CD8-positive, alpha-beta memory T cell (primary cell): ENCODE measurements around the gene CDC73. TPM values are rescaled to one million over a fixed set of nuclear protein-coding genes. Genes with fewer than 3 reads are reported as not detected.

Experiments used
- CTCF ChIA-PET: fragments of 350-600 bp; sonication (Branson Sonifier 250); formaldehyde crosslinking; loops from one replicate; lab custom pipeline; 2021; ENCODE audit warnings: antibody characterized with exemption; lab: Charles Lee
- POLR2A ChIA-PET: fragments of 350-600 bp; sonication (Branson Sonifier 250); formaldehyde crosslinking; loops from one replicate; lab custom pipeline; 2021; ENCODE audit warnings: antibody characterized with exemption; lab: Charles Lee
- DNase-seq, 5 donors: peaks; one replicate each; pipeline versions ENCODE4 v3.0.0 to v3.0.0-alpha.2; 2020 to 2022; ENCODE audit warnings: mixed read lengths in 1 of 5
- H3K27ac ChIP-seq: one replicate; pipeline ENCODE4 v1.7.0; 2013; ENCODE audit warnings: low read depth, mild to moderate bottlenecking, low read length, moderate library complexity
- H3K27me3 ChIP-seq: 2 replicates; pipeline ENCODE4 v1.7.0; 2013; ENCODE audit warnings: low read length, mild to moderate bottlenecking; ENCODE audit not compliant: insufficient read depth, poor library complexity, severe bottlenecking
- H3K36me3 ChIP-seq: 2 replicates; pipeline ENCODE4 v1.7.0; 2013; ENCODE audit warnings: mild to moderate bottlenecking, low read length, moderate library complexity; ENCODE audit not compliant: insufficient read depth
- H3K4me1 ChIP-seq: 2 replicates; pipeline ENCODE4 v1.7.0; 2013; ENCODE audit warnings: mild to moderate bottlenecking, low read length, moderate library complexity; ENCODE audit not compliant: insufficient read depth
- H3K4me3 ChIP-seq: 2 replicates; pipeline ENCODE4 v1.7.0; 2013; ENCODE audit warnings: mild to moderate bottlenecking, low read length
- H3K9me3 ChIP-seq: 2 replicates; pipeline ENCODE4 v1.7.0; 2013; ENCODE audit warnings: mild to moderate bottlenecking, low read length
- H3K27ac Mint-ChIP-seq, 8 donors: one replicate each; pipeline ENCODE4 v1.8.0; 2020 to 2021; ENCODE audit warnings: mixed read lengths in 8 of 8, mild to moderate bottlenecking in 6 of 8, inconsistent platforms in 3 of 8, moderate library complexity in 3 of 8
- H3K27me3 Mint-ChIP-seq, 2 donors: one replicate each; pipeline ENCODE4 v1.8.0; 2020 to 2021; ENCODE audit warnings: mixed read lengths in 2 of 2, mild to moderate bottlenecking in 1 of 2, moderate library complexity in 1 of 2
- H3K36me3 Mint-ChIP-seq, 3 donors: one replicate each; pipeline ENCODE4 v1.8.0; 2020 to 2021; ENCODE audit warnings: mixed read lengths in 3 of 3, inconsistent platforms in 1 of 3, mild to moderate bottlenecking in 1 of 3
- H3K4me1 Mint-ChIP-seq, 3 donors: one replicate each; pipeline ENCODE4 v1.8.0; 2020 to 2021; ENCODE audit warnings: mixed read lengths in 3 of 3, inconsistent platforms in 1 of 3, mild to moderate bottlenecking in 1 of 3
- H3K4me3 Mint-ChIP-seq, 7 donors: one replicate each; pipeline ENCODE4 v1.8.0; 2020 to 2021; ENCODE audit warnings: mixed read lengths in 7 of 7, mild to moderate bottlenecking in 6 of 7, moderate library complexity in 4 of 7, inconsistent platforms in 2 of 7
- H3K9me3 Mint-ChIP-seq, 5 donors: one replicate each; pipeline ENCODE4 v1.8.0; 2020 to 2022; ENCODE audit warnings: mixed read lengths in 5 of 5, mild to moderate bottlenecking in 3 of 5, moderate library complexity in 2 of 5, inconsistent platforms in 1 of 5
- polyA plus RNA-seq: library from polyadenylated mRNA; unstranded; fragments of 300-500 nt; fragmentation: Illumina TruSeq; gene quantifications from one replicate; pipeline ENCODE4 v1.2.3, GENCODE V29; 2021
- total RNA-seq, 2 experiments: library from RNA; stranded (reverse); gene quantifications; one replicate each; pipeline ENCODE4 v1.2.3, GENCODE V29; 2021

CDC73 gene
- total and polyA plus RNA-seq, 3 experiments from 2014 or later, result 58.5 to 63.8 (median 59.8) TPM

GRCh38 chr1:193190096-193190744 is 68.4 kb downstream of the CDC73 start:
- no peak for DNase-seq
- Histone ChIP-seq H3K4me1 (peaks cover 21% of the 10 kb centered on the region), H3K27me3 (no peaks in the 10 kb centered on the region), H3K27ac (no peak overlapping the region), H3K4me3 (no peak overlapping the region), H3K36me3 (no peaks in the 10 kb centered on the region), H3K9me3 (no peaks in the 10 kb centered on the region)
- ChIA-PET POLR2A (no interaction called here), CTCF (interaction anchor here (1.0 to 1.4 kb wide), 2 partner anchors 14 to 672 kb away, joined by 3 read pairs; no protein-coding TSS in a partner anchor)
- Mint-ChIP-seq H3K27me3 (no peaks in the 10 kb centered on the region), H3K4me3 (peak overlapping the region in 2 of 7 donors; percentile 10 to 28), H3K4me1 (peaks cover 67 to 85% (median 84%) of the 10 kb centered on the region in 3 donors), H3K9me3 (peaks cover 0 to 4% (median 0%) of the 10 kb centered on the region in 5 donors), H3K36me3 (peaks cover 5 to 21% (median 13%) of the 10 kb centered on the region in 3 donors), H3K27ac (peak overlapping the region in 4 of 8 donors; percentile 9 to 86 (median 50))

DNA sequence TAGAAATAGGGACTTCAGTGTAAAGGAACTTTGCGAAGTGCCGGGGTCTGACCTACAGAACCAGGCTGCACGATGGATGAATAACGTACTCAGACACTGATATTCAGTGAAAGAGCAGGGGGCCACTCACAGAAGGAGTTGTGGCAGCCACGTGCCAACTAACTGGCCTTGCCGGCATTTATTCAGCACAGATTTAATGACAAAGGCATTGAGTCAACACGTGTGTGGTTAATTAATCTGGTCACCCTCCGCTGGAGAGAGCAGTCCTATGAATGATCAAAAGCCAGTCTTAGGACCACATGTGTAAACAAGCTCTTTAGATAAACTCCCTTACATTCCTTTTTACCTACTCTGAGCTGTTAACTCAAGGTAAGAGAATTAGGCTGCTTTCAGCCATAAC is 70.8 kb downstream of the CDC73 start:
- Mint-ChIP-seq H3K36me3 (peaks cover 5 to 19% (median 13%) of the 10 kb centered on the region in 3 donors), H3K27ac (peak overlapping the region in 1 of 8 donors; percentile 29), H3K4me1 (peaks cover 61 to 84% (median 81%) of the 10 kb centered on the region in 3 donors), H3K27me3 (peaks cover 0 to 1% of the 10 kb centered on the region in 2 donors), H3K9me3 (peaks cover 0 to 4% (median 0%) of the 10 kb centered on the region in 5 donors), H3K4me3 (no peak overlapping the region)
- POLR2A ChIA-PET, result no interaction called here
- no peak overlapping the region for H3K27ac ChIP-seq
- no peak overlapping the region for H3K4me3 ChIP-seq
- DNase-seq, result no peak
- H3K4me1 ChIP-seq, result peaks cover 8% of the 10 kb centered on the region
- CTCF ChIA-PET, result no interaction called here
- H3K27me3 ChIP-seq, result no peaks in the 10 kb centered on the region
- H3K36me3 ChIP-seq, result no peaks in the 10 kb centered on the region
- H3K9me3 ChIP-seq, result no peaks in the 10 kb centered on the region

DNA sequence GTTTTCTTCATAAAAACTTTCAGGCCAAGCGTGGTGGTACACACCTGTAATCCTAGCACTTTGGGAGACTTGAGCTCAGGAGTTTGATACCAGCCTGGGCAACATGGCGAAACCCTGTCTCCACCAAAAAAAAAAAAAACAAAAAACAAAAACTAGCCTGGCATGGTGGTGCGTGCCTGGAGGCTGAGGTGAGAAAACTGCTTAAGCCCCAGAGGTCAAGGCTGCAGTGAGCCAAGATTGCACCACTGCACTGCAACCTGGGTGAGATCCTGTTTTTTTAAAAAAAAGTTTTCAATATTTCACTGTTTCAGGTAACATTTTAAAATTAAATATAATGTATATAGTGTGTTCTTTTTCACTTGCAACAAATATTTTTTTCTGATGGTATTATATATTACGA is 78.1 kb downstream of the CDC73 start:
- Mint-ChIP-seq H3K4me3 (no peak overlapping the region), H3K36me3 (peaks cover 9 to 34% (median 13%) of the 10 kb centered on the region in 3 donors), H3K27me3 (peaks cover 0 to 1% of the 10 kb centered on the region in 2 donors), H3K27ac (no peak overlapping the region), H3K9me3 (no peaks in the 10 kb centered on the region), H3K4me1 (peaks cover 38 to 72% (median 69%) of the 10 kb centered on the region in 3 donors)
- no peak overlapping the region for H3K27ac ChIP-seq
- ChIA-PET CTCF (no interaction called here), POLR2A (no interaction called here)
- no peaks in the 10 kb centered on the region for H3K9me3 ChIP-seq
- DNase-seq, result no peak
- no peaks in the 10 kb centered on the region for H3K36me3 ChIP-seq
- H3K4me1 ChIP-seq, result no peaks in the 10 kb centered on the region
- H3K27me3 ChIP-seq, result no peaks in the 10 kb centered on the region
- H3K4me3 ChIP-seq, result no peak overlapping the region

GRCh38 chr1:193201021-193201420 is 79.2 kb downstream of the CDC73 start:
- H3K36me3 ChIP-seq, result peaks cover 4% of the 10 kb centered on the region
- CTCF ChIA-PET, result no interaction called here
- POLR2A ChIA-PET, result no interaction called here
- H3K27me3 Mint-ChIP-seq, result peaks cover 0 to 1% of the 10 kb centered on the region in 2 donors
- no peaks in the 10 kb centered on the region for H3K9me3 ChIP-seq
- no peak overlapping the region for H3K27ac Mint-ChIP-seq
- no peak overlapping the region for H3K4me3 ChIP-seq
- peaks cover 0 to 9% (median 1%) of the 10 kb centered on the region in 5 donors for H3K9me3 Mint-ChIP-seq
- peaks cover 29 to 66% (median 63%) of the 10 kb centered on the region in 3 donors for H3K4me1 Mint-ChIP-seq
- no peaks in the 10 kb centered on the region for H3K27me3 ChIP-seq
- no peak for DNase-seq
- no peak overlapping the region for H3K27ac ChIP-seq
- H3K36me3 Mint-ChIP-seq, result peaks cover 20 to 42% (median 24%) of the 10 kb centered on the region in 3 donors
- no peaks in the 10 kb centered on the region for H3K4me1 ChIP-seq
- no peak overlapping the region for H3K4me3 Mint-ChIP-seq

GRCh38 chr1:193210996-193211395 is 89.2 kb downstream of the CDC73 start:
- ChIA-PET POLR2A (no interaction called here), CTCF (no interaction called here)
- Histone ChIP-seq H3K36me3 (peaks cover 7% of the 10 kb centered on the region), H3K4me1 (no peaks in the 10 kb centered on the region), H3K27ac (no peak overlapping the region), H3K4me3 (no peak overlapping the region), H3K27me3 (no peaks in the 10 kb centered on the region), H3K9me3 (no peaks in the 10 kb centered on the region)
- Mint-ChIP-seq H3K36me3 (peaks cover 53 to 86% (median 64%) of the 10 kb centered on the region in 3 donors), H3K27ac (peak overlapping the region in 3 of 8 donors; percentile 46 to 72 (median 66)), H3K27me3 (no peaks in the 10 kb centered on the region), H3K4me3 (no peak overlapping the region), H3K9me3 (peaks cover 16 to 26% (median 23%) of the 10 kb centered on the region in 5 donors), H3K4me1 (peaks cover 26 to 59% (median 45%) of the 10 kb centered on the region in 3 donors)
- no peak for DNase-seq

GRCh38 chr1:193211539-193211938 is 89.7 kb downstream of the CDC73 start:
- H3K27ac Mint-ChIP-seq, result peak overlapping the region in 3 of 8 donors; percentile 32 to 72 (median 66)
- ChIA-PET POLR2A (no interaction called here), CTCF (no interaction called here)
- peaks cover 26 to 64% (median 44%) of the 10 kb centered on the region in 3 donors for H3K4me1 Mint-ChIP-seq
- no peak overlapping the region for H3K4me3 Mint-ChIP-seq
- peaks cover 52 to 86% (median 61%) of the 10 kb centered on the region in 3 donors for H3K36me3 Mint-ChIP-seq
- H3K4me3 ChIP-seq, result no peak overlapping the region
- H3K9me3 Mint-ChIP-seq, result peaks cover 16 to 22% (median 19%) of the 10 kb centered on the region in 5 donors
- no peaks in the 10 kb centered on the region for H3K9me3 ChIP-seq
- H3K27ac ChIP-seq, result no peak overlapping the region
- peaks cover 1% of the 10 kb centered on the region for H3K36me3 ChIP-seq
- no peaks in the 10 kb centered on the region for H3K27me3 ChIP-seq
- H3K4me1 ChIP-seq, result no peaks in the 10 kb centered on the region
- H3K27me3 Mint-ChIP-seq, result no peaks in the 10 kb centered on the region
- no peak for DNase-seq

DNA sequence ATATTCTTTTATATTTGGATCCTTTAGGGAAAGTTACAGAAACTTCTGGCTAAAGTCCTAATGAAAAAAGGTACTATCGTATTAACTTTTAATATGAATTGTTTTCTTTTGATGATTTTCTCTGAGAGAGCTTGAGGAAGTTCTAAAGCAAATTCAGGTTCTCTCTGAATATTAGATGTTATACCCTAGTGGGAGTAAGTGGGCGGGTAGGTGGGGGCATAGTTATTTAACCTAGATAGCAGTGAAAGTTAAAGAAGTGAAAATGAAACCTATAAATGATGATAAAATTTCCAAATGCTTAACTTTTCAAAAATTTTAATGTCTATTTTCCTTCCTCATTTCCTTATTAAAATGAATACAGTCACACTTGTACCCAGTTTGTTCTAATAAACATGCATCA is 90.8 kb downstream of the CDC73 start:
- Mint-ChIP-seq H3K27ac (peak overlapping the region in 1 of 8 donors; percentile 46), H3K4me1 (peaks cover 26 to 56% (median 43%) of the 10 kb centered on the region in 3 donors), H3K4me3 (no peak overlapping the region), H3K9me3 (peaks cover 7 to 11% (median 8%) of the 10 kb centered on the region in 5 donors), H3K27me3 (no peaks in the 10 kb centered on the region), H3K36me3 (peaks cover 50 to 85% (median 56%) of the 10 kb centered on the region in 3 donors)
- ChIA-PET POLR2A (no interaction called here), CTCF (no interaction called here)
- DNase-seq, result no peak
- Histone ChIP-seq H3K27me3 (no peaks in the 10 kb centered on the region), H3K36me3 (no peaks in the 10 kb centered on the region), H3K9me3 (no peaks in the 10 kb centered on the region), H3K27ac (no peak overlapping the region), H3K4me3 (no peak overlapping the region), H3K4me1 (no peaks in the 10 kb centered on the region)

GRCh38 chr1:193213998-193214397 is 92.2 kb downstream of the CDC73 start:
- no peaks in the 10 kb centered on the region for H3K9me3 ChIP-seq
- peak overlapping the region in 1 of 8 donors; percentile 35 for H3K27ac Mint-ChIP-seq
- no peak overlapping the region for H3K27ac ChIP-seq
- peak overlapping the region in 1 of 7 donors; percentile 21 for H3K4me3 Mint-ChIP-seq
- peaks cover 22 to 43% (median 30%) of the 10 kb centered on the region in 3 donors for H3K4me1 Mint-ChIP-seq
- no peaks in the 10 kb centered on the region for H3K36me3 ChIP-seq
- POLR2A ChIA-PET, result no interaction called here
- CTCF ChIA-PET, result no interaction called here
- H3K27me3 Mint-ChIP-seq, result no peaks in the 10 kb centered on the region
- no peaks in the 10 kb centered on the region for H3K4me1 ChIP-seq
- H3K27me3 ChIP-seq, result no peaks in the 10 kb centered on the region
- peaks cover 47 to 85% (median 55%) of the 10 kb centered on the region in 3 donors for H3K36me3 Mint-ChIP-seq
- H3K9me3 Mint-ChIP-seq, result peaks cover 0 to 3% (median 0%) of the 10 kb centered on the region in 5 donors
- H3K4me3 ChIP-seq, result no peak overlapping the region
- DNase-seq, result no peak
